PC-9 (cell line): ENCODE data around the gene EEF1A1. TPM values are rescaled to one million over a fixed set of nuclear protein-coding genes. Genes with fewer than 3 reads are reported as not detected.
"Not testable (repeated sequence)": the region's sequence is repeated elsewhere in the genome, so short reads cannot be mapped to it uniquely, and the experiment has no call there.

Experiments used
- BruUV-seq: library from RNA; stranded (reverse); fragments of 400-500 nt; replicated peaks from 2 replicates; lab custom pipeline; 2021; lab: Mats Ljungman, UMichigan
- CTCF ChIA-PET: fragments of 300-600 bp; sonication (Branson Sonifier 250); formaldehyde crosslinking; loops from one replicate; lab custom pipeline; 2022; ENCODE audit warnings: antibody characterized with exemption; lab: Charles Lee
- POLR2A ChIA-PET: fragments of 300-600 bp; sonication (Branson Sonifier 250); formaldehyde crosslinking; loops from one replicate; lab custom pipeline; 2022; ENCODE audit warnings: antibody characterized with exemption; ENCODE audit not compliant: unreplicated experiment; lab: Charles Lee
- DNase-seq, 2 experiments: peaks; one replicate each; pipeline versions ENCODE4 v3.0.0 to v3.0.0-alpha.2; 2015 to 2022; ENCODE audit warnings: mixed read lengths in 1 of 2
- H2AFZ ChIP-seq: fragments of 200-600 bp; sonication (generic); 2 replicates; pipeline ENCODE4 v1.8.1; 2017; ENCODE audit warnings: antibody characterized with exemption
- H3F3A ChIP-seq: fragments of 200-600 bp; sonication (generic); 2 replicates; pipeline ENCODE4 v1.8.1; 2017; ENCODE audit warnings: antibody characterized with exemption, mild to moderate bottlenecking, low read depth; ENCODE audit not compliant: insufficient read depth
- H3K27ac ChIP-seq: fragments of 200-600 bp; sonication (generic); 2 replicates; pipeline ENCODE4 v1.6.1; 2016; ENCODE audit warnings: mixed run types
- H3K27me3 ChIP-seq: fragments of 200-600 bp; sonication (generic); 2 replicates; pipeline ENCODE4 v1.6.1; 2016; ENCODE audit warnings: low read depth, mixed run types; ENCODE audit not compliant: insufficient read depth
- H3K36me3 ChIP-seq: fragments of 200-600 bp; sonication (generic); 2 replicates; pipeline ENCODE4 v1.6.1; 2016; ENCODE audit warnings: low read depth, mixed run types
- H3K4me1 ChIP-seq: fragments of 200-600 bp; sonication (generic); replicated peaks from 2 replicates; pipeline ENCODE4 v1.6.1; 2016; ENCODE audit warnings: mixed run types; ENCODE audit not compliant: insufficient read depth
- H3K4me2 ChIP-seq: fragments of 200-600 bp; sonication (generic); 2 replicates; pipeline ENCODE4 v1.6.1; 2017; ENCODE audit warnings: mixed run types
- H3K4me3 ChIP-seq: fragments of 200-600 bp; sonication (generic); 2 replicates; pipeline ENCODE4 v1.6.1; 2016; ENCODE audit warnings: mixed run types
- H3K79me2 ChIP-seq: fragments of 200-600 bp; sonication (generic); 2 replicates; pipeline ENCODE4 v1.6.1; 2017; ENCODE audit warnings: low read depth, mixed run types
- H3K9me2 ChIP-seq: fragments of 200-600 bp; sonication (generic); 2 replicates; pipeline ENCODE4 v1.8.1; 2017; ENCODE audit warnings: mild to moderate bottlenecking; ENCODE audit not compliant: insufficient read depth
- H3K9me3 ChIP-seq: fragments of 200-600 bp; sonication (generic); 2 replicates; pipeline ENCODE4 v1.8.1; 2016; ENCODE audit warnings: low read depth; ENCODE audit not compliant: insufficient read depth
- H4K20me1 ChIP-seq: fragments of 200-600 bp; sonication (generic); 2 replicates; pipeline ENCODE4 v1.8.1; 2017; ENCODE audit not compliant: insufficient read depth
- EZH2 ChIP-seq: fragments of 200-600 bp; sonication (generic); IDR thresholded peaks from 2 replicates; pipeline ENCODE4 v1.8.0; 2017; ENCODE audit warnings: antibody characterized with exemption, low read depth
- intact Hi-C: fragments of 100-400 bp; cut with micrococcal nuclease; formaldehyde crosslinking; loops from one replicate; pipeline ENCODE4 v1.10.0; 2022; ENCODE audit not compliant: unreplicated experiment
- total RNA-seq: library from RNA; stranded (reverse); gene quantifications from 2 replicates; pipeline ENCODE4 v1.2.3, GENCODE V29; 2021
- TF ChIP-seq, protein P1 (sequence below): fragments of 200-600 bp; sonication (generic); conservative IDR thresholded peaks from 2 replicates; pipeline ENCODE4 v1.6.1; 2017; ENCODE audit warnings: mixed run types, antibody characterized with exemption, mild to moderate bottlenecking, moderate library complexity

The EEF1A1 gene
- total RNA-seq, 1 experiment from 2014 or later: 10,581 TPM

GRCh38 chr6:73560853-73561407 is 40.1 kb upstream of the EEF1A1 start:
- Histone ChIP-seq H3K27ac (no peak overlapping the region), H3K4me2 (no peak overlapping the region), H3F3A (peaks cover 5% of the 10 kb centered on the region; the same call in 1 of the 2 replicates), H3K4me3 (no peak overlapping the region), H2AFZ (no peak overlapping the region), H3K9me2 (no peaks in the 10 kb centered on the region), H3K27me3 (no peaks in the 10 kb centered on the region), H3K79me2 (no peaks in the 10 kb centered on the region), H4K20me1 (no peaks in the 10 kb centered on the region), H3K36me3 (no peaks in the 10 kb centered on the region), H3K4me1 (0 out of 2 replicates have a peak, but pooled peaks cover 6% of the 10 kb centered on the region), H3K9me3 (no peaks in the 10 kb centered on the region)
- ChIA-PET POLR2A (no interaction called here), CTCF (interaction anchor here (0.5 kb wide), 1 partner anchor 14 kb away, joined by 6 read pairs; no protein-coding TSS in a partner anchor)
- intact Hi-C loops: no loop called here
- DNase-seq: no peak
- BruUV-seq: no TSS peak
- TF ChIP-seq, protein P1, sequence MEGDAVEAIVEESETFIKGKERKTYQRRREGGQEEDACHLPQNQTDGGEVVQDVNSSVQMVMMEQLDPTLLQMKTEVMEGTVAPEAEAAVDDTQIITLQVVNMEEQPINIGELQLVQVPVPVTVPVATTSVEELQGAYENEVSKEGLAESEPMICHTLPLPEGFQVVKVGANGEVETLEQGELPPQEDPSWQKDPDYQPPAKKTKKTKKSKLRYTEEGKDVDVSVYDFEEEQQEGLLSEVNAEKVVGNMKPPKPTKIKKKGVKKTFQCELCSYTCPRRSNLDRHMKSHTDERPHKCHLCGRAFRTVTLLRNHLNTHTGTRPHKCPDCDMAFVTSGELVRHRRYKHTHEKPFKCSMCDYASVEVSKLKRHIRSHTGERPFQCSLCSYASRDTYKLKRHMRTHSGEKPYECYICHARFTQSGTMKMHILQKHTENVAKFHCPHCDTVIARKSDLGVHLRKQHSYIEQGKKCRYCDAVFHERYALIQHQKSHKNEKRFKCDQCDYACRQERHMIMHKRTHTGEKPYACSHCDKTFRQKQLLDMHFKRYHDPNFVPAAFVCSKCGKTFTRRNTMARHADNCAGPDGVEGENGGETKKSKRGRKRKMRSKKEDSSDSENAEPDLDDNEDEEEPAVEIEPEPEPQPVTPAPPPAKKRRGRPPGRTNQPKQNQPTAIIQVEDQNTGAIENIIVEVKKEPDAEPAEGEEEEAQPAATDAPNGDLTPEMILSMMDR: no peak
- no peak for TF ChIP-seq EZH2

GRCh38 chr6:73560182-73560732 is 39.4 kb upstream of the EEF1A1 start:
- no peaks in the 10 kb centered on the region for H3K27me3 ChIP-seq
- TF ChIP-seq, protein P1: no peak
- no peak for TF ChIP-seq EZH2
- H3K27ac ChIP-seq: no peak overlapping the region
- H3K9me3 ChIP-seq: no peaks in the 10 kb centered on the region
- peaks cover 5% of the 10 kb centered on the region; the same call in 1 of the 2 replicates for H3F3A ChIP-seq
- intact Hi-C loops: no loop called here
- H3K4me2 ChIP-seq: no peak overlapping the region
- no peaks in the 10 kb centered on the region for H3K9me2 ChIP-seq
- H4K20me1 ChIP-seq: no peaks in the 10 kb centered on the region
- H2AFZ ChIP-seq: peak overlapping the region; percentile 70; the same call in 1 of the 2 replicates
- CTCF ChIA-PET: no interaction called here
- H3K4me1 ChIP-seq: 0 out of 2 replicates have a peak, but pooled peaks cover under 1% of the 10 kb centered on the region
- BruUV-seq: no TSS peak
- POLR2A ChIA-PET: interaction anchor here (0.6 kb wide), 1 partner anchor 40 kb away, joined by 15 read pairs; no protein-coding TSS in a partner anchor
- H3K79me2 ChIP-seq: no peaks in the 10 kb centered on the region
- no peak overlapping the region for H3K4me3 ChIP-seq
- no peak for DNase-seq
- H3K36me3 ChIP-seq: no peaks in the 10 kb centered on the region

DNA sequence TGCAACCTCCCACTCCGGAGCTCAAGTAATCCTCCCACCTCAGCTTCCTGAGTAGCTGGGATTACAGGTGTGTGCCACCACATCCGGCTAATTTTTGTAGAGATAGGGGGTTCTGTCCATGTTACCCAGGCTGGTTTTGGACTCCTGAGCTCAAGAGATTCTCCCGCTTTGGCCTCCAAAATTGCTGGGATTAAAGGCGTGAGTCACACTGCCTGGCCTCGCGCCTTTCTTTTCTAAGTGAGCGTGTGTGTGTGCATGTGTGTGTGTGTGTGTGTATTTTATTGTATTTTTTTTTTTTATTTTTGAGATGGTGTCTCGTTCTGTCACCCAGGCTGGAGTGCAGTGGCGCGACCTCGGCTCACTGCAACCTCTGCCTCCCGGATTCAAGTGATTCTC is 38.6 kb upstream of the EEF1A1 start:
- H3K27me3 ChIP-seq, H4K20me1 ChIP-seq, BruUV-seq, intact Hi-C loops, H3F3A ChIP-seq, H3K4me1 ChIP-seq, H3K4me2 ChIP-seq, H3K9me3 ChIP-seq, DNase-seq, H3K4me3 ChIP-seq, POLR2A ChIA-PET, H2AFZ ChIP-seq, H3K79me2 ChIP-seq, H3K9me2 ChIP-seq, CTCF ChIA-PET, H3K27ac ChIP-seq, H3K36me3 ChIP-seq: not testable (repeated sequence)
